Measurements from ENCODE around the gene TAS2R10. TPM values are rescaled to one million over a fixed set of nuclear protein-coding genes. Genes with fewer than 3 reads are reported as not detected.

The TAS2R10 gene
- total RNA-seq, 1 donor from 2014 or later, result under 0.01 TPM

DNA sequence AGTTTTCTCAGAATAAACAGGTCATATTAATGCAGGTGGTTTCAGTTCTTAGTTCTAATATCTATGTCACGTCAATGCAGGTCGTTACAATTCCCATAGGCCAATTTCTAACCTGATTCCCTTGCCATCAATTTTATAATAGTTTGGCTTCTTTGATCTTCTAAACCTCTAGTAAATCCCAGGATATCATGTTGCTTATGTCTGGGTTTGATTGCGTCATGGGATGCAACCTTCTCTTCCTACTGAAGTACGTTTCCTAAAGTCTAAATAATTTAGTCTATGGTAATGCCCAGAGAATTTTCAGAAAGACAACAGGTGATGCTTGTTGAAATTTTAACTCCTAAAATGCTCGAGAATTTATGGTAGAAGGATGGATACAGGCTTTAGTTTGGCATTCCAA lies 42.9 kb downstream of the TAS2R10 start:
- DNase-seq (ENCODE audit: low read depth in 2 of 2), result no peak

DNA sequence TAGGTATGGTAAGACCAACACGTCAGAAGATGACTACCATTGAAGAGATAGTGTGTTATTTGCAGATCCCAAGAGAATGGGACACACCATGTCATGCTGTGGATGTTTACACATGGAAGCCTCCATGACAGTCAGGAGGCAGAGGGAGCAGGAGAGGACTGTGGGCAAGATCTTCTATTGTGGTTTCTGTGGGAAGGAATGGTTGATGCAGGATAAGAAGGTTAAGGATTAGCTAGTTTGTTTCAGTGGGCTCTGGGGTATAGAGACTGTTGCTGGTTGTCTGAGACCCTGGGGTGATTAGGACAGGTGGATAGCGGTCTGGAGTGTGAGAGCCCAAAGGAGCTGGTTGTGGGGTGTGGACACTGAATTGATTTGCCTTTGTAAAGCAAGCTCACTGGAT lies 47.1 kb downstream of the TAS2R10 start:
- no peak for DNase-seq (ENCODE audit: low read depth in 2 of 2)

Other genes with a start within 250 kb of the TAS2R10 start
- gene MAGOHB, start 212.7 kb downstream of the TAS2R10 start, total RNA-seq, result 6.1 and 13.5 TPM in 2 replicates
- 4.2 and 8.1 TPM in 2 replicates for gene STYK1, start 152.3 kb downstream of the TAS2R10 start, total RNA-seq
- 127 and 170 TPM in 2 replicates for gene YBX3, start 103.0 kb downstream of the TAS2R10 start, total RNA-seq
- not detected in 2 replicates for gene TAS2R7, start 23.7 kb downstream of the TAS2R10 start, total RNA-seq
- not detected in 2 replicates for gene TAS2R8, start 19.1 kb downstream of the TAS2R10 start, total RNA-seq
- gene TAS2R9, start 16.2 kb downstream of the TAS2R10 start, total RNA-seq, result under 0.01 TPM in 1 of 2 replicates, not detected in the other
- gene PRR4, start 23.1 kb upstream of the TAS2R10 start, total RNA-seq, result 0.22 and 0.40 TPM in 2 replicates
- gene PRH1, start 57.9 kb upstream of the TAS2R10 start, total RNA-seq, result 5.2 and 8.3 TPM in 2 replicates
- gene TAS2R13, start 83.2 kb upstream of the TAS2R10 start, total RNA-seq, result 0.20 and 0.44 TPM in 2 replicates
- not detected in 2 replicates for gene PRH2, start 102.9 kb upstream of the TAS2R10 start, total RNA-seq
- 0.87 and 1.4 TPM in 2 replicates for gene TAS2R14, start 112.9 kb upstream of the TAS2R10 start, total RNA-seq
- gene TAS2R50, start 160.6 kb upstream of the TAS2R10 start, total RNA-seq, result 1.1 and 1.2 TPM in 2 replicates
- 1.1 and 1.8 TPM in 2 replicates for gene TAS2R20, start 171.9 kb upstream of the TAS2R10 start, total RNA-seq
- 1.3 and 2.6 TPM in 2 replicates for gene TAS2R19, start 196.3 kb upstream of the TAS2R10 start, total RNA-seq
- gene TAS2R31, start 205.0 kb upstream of the TAS2R10 start, total RNA-seq, result 1.1 and 1.8 TPM in 2 replicates
- 0.65 and 0.79 TPM in 2 replicates for gene TAS2R46, start 235.9 kb upstream of the TAS2R10 start, total RNA-seq